KMS-11 (cell line): ENCODE measurements around the gene SIPA1.
A peak's percentile ranks its signal among the peaks of the same experiment; 100 is the strongest.
"Not testable (repeated sequence)": the region's sequence is repeated elsewhere in the genome, so short reads cannot be mapped to it uniquely, and the experiment has no call there.

ENCODE experiments used
- H2AFZ ChIP-seq: fragments of 200-600 bp; sonication (generic); 2 replicates; pipeline ENCODE4 v1.6.1; 2016; ENCODE audit warnings: antibody characterized with exemption, mixed run types, low read depth
- H3K27ac ChIP-seq: fragments of 200-600 bp; sonication (generic); 2 replicates; pipeline ENCODE4 v1.6.1; 2016; ENCODE audit warnings: mild to moderate bottlenecking, mixed run types
- H3K27me3 ChIP-seq: fragments of 200-600 bp; sonication (generic); 2 replicates; pipeline ENCODE4 v1.6.1; 2017; ENCODE audit warnings: mild to moderate bottlenecking, low read depth, mixed run types, moderate library complexity; ENCODE audit not compliant: insufficient read depth
- H3K36me3 ChIP-seq: fragments of 200-600 bp; sonication (generic); 2 replicates; pipeline ENCODE4 v1.6.1; 2017; ENCODE audit warnings: mild to moderate bottlenecking, mixed run types; ENCODE audit not compliant: insufficient read depth
- H3K4me1 ChIP-seq: fragments of 200-600 bp; sonication (generic); 2 replicates; pipeline ENCODE4 v1.6.1; 2016; ENCODE audit warnings: mild to moderate bottlenecking, low read depth, mixed run types; ENCODE audit not compliant: poor library complexity, severe bottlenecking
- H3K4me2 ChIP-seq: fragments of 200-600 bp; sonication (generic); 2 replicates; pipeline ENCODE4 v1.7.0; 2016; ENCODE audit warnings: mild to moderate bottlenecking, mixed run types
- H3K4me3 ChIP-seq: fragments of 200-600 bp; sonication (generic); IDR thresholded peaks from 2 replicates; pipeline ENCODE4 v1.6.1; 2017; ENCODE audit warnings: low read depth, low read length, mixed read lengths; ENCODE audit not compliant: insufficient read depth
- H3K79me2 ChIP-seq: fragments of 200-600 bp; sonication (generic); 2 replicates; pipeline ENCODE4 v1.6.1; 2016; ENCODE audit warnings: low read depth, mixed run types; ENCODE audit not compliant: insufficient read depth
- H3K9ac ChIP-seq: fragments of 200-600 bp; sonication (generic); 2 replicates; pipeline ENCODE4 v1.6.1; 2016; ENCODE audit warnings: mild to moderate bottlenecking, mixed run types
- H4K20me1 ChIP-seq: fragments of 200-600 bp; sonication (generic); 2 replicates; pipeline ENCODE4 v1.6.1; 2016; ENCODE audit warnings: mild to moderate bottlenecking, mixed run types; ENCODE audit not compliant: insufficient read depth
- CTCF ChIP-seq: fragments of 200-600 bp; sonication (generic); conservative IDR thresholded peaks from 2 replicates; pipeline ENCODE4 v1.6.1; 2017; ENCODE audit warnings: low read depth, mild to moderate bottlenecking, antibody characterized with exemption, low read length, moderate library complexity, mixed read lengths

SIPA1 gene

GRCh38 chr11:65634905-65635731 is 2.8 kb upstream of the SIPA1 start:
- H3K27ac ChIP-seq: no peak overlapping the region
- H3K36me3 ChIP-seq: no peaks in the 10 kb centered on the region; the same call in 1 of the 2 replicates
- no peak for TF ChIP-seq CTCF
- H3K27me3 ChIP-seq: no peaks in the 10 kb centered on the region
- peaks cover 17% of the 10 kb centered on the region for H3K4me1 ChIP-seq
- H3K79me2 ChIP-seq: no peaks in the 10 kb centered on the region
- H3K9ac ChIP-seq: no peak overlapping the region
- no peak overlapping the region for H2AFZ ChIP-seq
- H3K4me2 ChIP-seq: no peak overlapping the region
- no peaks in the 10 kb centered on the region for H4K20me1 ChIP-seq
- no peak overlapping the region for H3K4me3 ChIP-seq

GRCh38 chr11:65636108-65637031 is 1.5 kb upstream of the SIPA1 start:
- Histone ChIP-seq H3K4me3 (no peak overlapping the region), H4K20me1 (no peaks in the 10 kb centered on the region), H3K9ac (no peak overlapping the region), H2AFZ (no peak overlapping the region), H3K79me2 (no peaks in the 10 kb centered on the region), H3K4me2 (no peak overlapping the region), H3K27ac (no peak overlapping the region), H3K27me3 (no peaks in the 10 kb centered on the region), H3K36me3 (no peaks in the 10 kb centered on the region; the same call in 1 of the 2 replicates), H3K4me1 (peaks cover 17% of the 10 kb centered on the region)
- no peak for TF ChIP-seq CTCF

GRCh38 chr11:65637032-65637557 is 806 bp upstream of the SIPA1 start:
- H2AFZ ChIP-seq: no peak overlapping the region
- no peak overlapping the region for H3K4me3 ChIP-seq
- no peaks in the 10 kb centered on the region for H3K27me3 ChIP-seq
- peak overlapping the region; percentile 97; the same call in 1 of the 2 replicates for H3K4me2 ChIP-seq
- H3K27ac ChIP-seq: peak overlapping the region; percentile 59; the same call in 1 of the 2 replicates
- TF ChIP-seq CTCF: no peak
- H3K79me2 ChIP-seq: no peaks in the 10 kb centered on the region
- H3K9ac ChIP-seq: no peak overlapping the region
- no peaks in the 10 kb centered on the region; the same call in 1 of the 2 replicates for H3K36me3 ChIP-seq
- no peaks in the 10 kb centered on the region for H4K20me1 ChIP-seq
- H3K4me1 ChIP-seq: peaks cover 17% of the 10 kb centered on the region

DNA sequence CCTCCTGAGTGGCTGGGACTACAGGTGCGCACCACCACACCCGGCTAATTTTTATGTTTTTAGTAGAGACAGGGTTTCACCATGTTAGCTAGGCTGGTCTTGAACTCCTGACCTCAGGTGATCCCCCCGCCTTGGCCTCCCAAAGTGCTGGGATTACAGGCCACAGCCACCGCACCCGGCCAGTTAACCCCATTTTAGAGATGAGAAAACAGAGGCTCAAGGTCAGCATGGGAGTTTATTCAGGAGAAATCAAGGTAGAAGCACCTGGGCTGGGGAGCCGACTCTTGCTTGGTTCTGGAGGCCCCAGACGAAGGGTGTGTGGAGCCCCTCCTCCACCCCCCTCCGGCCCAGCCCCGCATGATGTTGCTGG is 1.3 kb downstream of the SIPA1 start:
- not testable (repeated sequence) for H2AFZ ChIP-seq, H4K20me1 ChIP-seq, H3K79me2 ChIP-seq, H3K36me3 ChIP-seq, H3K4me3 ChIP-seq, H3K27ac ChIP-seq, H3K9ac ChIP-seq, H3K27me3 ChIP-seq
- Histone ChIP-seq H3K4me2 (peak overlapping the region; percentile 97; the same call in 1 of the 2 replicates), H3K4me1 (peaks cover 29% of the 10 kb centered on the region)
